MM.1S (cell line): ENCODE results near the gene TSPAN31.

ENCODE experiments used
- EZH2 ChIP-seq: fragments of 300-600 bp; sonication (generic); optimal IDR thresholded peaks from 2 replicates; pipeline ENCODE3; 2017; ENCODE audit warnings: low read depth, mild to moderate bottlenecking, antibody characterized with exemption, low read length, mixed read lengths
- TF ChIP-seq, protein P1 (sequence below): fragments of 300-600 bp; sonication (generic); IDR thresholded peaks from 2 replicates; pipeline ENCODE4 v1.5.1; 2016; ENCODE audit warnings: antibody characterized with exemption, low read length, mixed read lengths

DNA sequence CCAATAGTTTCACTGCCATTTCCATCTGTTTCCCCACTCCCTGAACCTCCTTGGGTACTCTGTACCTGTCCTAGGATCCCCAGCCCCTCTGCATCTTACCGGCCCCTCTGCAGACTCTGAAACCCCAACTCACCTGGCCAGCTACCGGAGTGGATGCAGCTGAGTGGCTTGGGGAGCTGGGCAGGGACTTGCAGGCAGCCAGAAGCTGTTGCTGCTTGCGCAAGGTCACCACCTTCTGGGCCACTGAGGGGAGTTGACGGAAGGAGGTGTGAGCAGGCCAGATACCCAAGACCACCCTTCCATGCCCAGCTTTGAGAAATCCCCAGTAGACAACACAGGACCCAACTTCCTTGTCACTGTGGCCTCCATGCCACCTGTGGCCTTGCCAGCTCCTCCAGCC, 12.6 kb upstream of the TSPAN31 start:
- TF ChIP-seq, protein P1, sequence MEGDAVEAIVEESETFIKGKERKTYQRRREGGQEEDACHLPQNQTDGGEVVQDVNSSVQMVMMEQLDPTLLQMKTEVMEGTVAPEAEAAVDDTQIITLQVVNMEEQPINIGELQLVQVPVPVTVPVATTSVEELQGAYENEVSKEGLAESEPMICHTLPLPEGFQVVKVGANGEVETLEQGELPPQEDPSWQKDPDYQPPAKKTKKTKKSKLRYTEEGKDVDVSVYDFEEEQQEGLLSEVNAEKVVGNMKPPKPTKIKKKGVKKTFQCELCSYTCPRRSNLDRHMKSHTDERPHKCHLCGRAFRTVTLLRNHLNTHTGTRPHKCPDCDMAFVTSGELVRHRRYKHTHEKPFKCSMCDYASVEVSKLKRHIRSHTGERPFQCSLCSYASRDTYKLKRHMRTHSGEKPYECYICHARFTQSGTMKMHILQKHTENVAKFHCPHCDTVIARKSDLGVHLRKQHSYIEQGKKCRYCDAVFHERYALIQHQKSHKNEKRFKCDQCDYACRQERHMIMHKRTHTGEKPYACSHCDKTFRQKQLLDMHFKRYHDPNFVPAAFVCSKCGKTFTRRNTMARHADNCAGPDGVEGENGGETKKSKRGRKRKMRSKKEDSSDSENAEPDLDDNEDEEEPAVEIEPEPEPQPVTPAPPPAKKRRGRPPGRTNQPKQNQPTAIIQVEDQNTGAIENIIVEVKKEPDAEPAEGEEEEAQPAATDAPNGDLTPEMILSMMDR, result no peak
- TF ChIP-seq EZH2, result no peak
